ENCODE data around the gene KIF6.

Gene KIF6

GRCh38 chr6:39357998-39358686 is 367.1 kb downstream of the KIF6 start:
- no peak for DNase-seq

GRCh38 chr6:39353698-39354315 is 371.4 kb downstream of the KIF6 start:
- DNase-seq, result no peak

GRCh38 chr6:39350723-39351505 is 374.3 kb downstream of the KIF6 start:
- DNase-seq, result no peak

GRCh38 chr6:39348740-39349139 is 376.5 kb downstream of the KIF6 start:
- no peak for DNase-seq

GRCh38 chr6:39347906-39348585 is 377.2 kb downstream of the KIF6 start:
- peak in 42 of 51 donors; percentile 8 to 76 (median 49) for DNase-seq

DNA sequence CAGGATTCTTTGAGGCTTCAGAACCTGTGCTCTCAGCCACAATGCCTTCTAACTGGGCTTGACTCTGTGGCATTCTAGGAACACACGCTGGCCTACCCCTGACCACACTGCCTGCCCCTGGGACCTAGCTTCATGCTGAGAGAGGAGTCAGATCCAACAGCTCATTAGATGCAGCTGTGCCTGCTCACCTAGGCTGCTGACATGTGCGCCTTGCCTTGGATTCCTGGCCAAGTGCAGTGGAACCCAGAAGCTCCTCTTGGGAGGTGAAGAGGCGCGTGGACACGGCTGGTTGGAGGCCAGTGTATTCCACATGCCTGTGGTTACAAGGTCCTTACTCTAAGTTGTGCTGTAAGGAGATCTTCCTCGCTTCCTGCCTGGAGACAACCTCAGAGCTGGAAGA is 378.0 kb downstream of the KIF6 start:
- DNase-seq, result no peak

DNA sequence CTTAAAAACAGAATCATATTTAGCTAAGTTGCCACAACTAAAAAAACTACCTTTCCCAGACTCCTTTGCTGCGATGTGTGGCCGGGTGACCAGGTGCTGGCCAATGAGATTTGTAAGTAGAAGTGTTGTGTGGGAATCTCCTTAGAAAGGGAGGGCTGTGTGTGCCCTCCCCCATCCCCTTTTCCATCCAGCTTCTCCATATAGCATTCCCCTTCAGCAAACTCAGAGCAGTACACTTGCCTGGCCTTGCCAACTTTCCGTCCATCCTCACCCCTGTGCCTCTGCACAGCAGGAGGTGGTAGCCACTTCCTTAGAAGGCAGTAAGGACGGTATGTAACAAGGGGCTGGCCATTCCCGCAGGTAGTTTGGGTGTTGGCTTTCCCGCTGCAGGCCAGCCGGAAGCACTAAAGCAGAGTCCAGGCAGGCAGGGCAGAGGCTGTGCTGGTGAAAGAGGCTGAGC is 380.4 kb downstream of the KIF6 start:
- no peak for DNase-seq

DNA sequence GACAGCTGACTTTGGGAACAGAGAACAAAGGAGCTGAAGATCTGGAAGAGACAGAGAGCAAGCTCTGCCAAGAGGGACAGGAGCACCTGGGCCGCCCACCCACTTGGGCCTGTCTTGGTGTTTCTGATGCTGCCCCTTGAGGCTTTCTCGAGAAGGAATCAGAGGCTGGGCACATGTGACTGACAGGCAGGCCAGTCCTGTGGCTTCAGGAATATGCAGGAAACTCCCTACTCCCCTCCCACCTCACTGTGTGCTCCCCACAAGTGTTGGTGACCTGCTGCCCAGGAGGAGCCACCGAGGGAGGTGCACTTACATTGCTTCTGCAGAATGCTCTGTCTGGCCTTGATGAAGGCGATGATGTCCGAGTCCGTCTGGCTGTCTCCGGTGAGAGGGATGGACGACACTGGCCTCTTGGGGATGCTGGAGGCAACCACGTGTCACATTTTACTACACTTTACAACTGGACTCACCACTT is 381.8 kb downstream of the KIF6 start:
- no peak for DNase-seq

DNA sequence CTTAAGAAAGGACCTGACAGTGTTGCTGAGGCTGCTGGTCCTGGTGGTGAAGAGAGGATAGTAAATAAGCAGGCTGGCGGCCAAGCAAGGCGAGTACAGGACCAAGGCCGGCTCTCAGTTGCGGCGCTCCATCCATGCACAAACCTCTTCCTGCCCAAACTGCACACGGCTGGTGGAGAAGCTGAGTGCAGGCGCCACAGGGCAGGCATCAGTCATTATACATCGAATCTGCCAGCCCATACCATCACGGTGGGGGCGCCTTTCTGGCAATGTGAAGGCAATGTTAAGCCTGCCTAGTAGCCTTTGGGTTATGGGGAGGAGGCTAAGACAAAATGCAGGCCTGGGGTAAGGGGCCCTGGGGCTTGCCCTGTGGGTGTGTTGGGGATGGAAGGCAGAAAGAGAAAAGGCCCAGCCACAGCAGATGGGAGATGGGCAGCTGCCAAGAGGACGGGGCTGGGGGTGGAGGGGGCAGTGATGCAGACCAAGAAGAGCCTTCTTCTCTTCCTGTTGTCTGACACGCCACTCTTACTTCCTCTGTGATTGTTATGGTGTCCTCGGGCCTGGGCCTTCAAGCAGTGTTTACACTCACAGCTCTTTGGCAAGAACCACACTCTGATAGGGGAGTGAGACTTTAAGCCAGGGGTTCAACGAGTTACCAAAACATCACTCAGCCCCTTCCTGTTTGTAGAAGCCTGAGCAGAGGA is 382.4 kb downstream of the KIF6 start:
- peak in 1 of 51 donors; percentile 17 for DNase-seq

DNA sequence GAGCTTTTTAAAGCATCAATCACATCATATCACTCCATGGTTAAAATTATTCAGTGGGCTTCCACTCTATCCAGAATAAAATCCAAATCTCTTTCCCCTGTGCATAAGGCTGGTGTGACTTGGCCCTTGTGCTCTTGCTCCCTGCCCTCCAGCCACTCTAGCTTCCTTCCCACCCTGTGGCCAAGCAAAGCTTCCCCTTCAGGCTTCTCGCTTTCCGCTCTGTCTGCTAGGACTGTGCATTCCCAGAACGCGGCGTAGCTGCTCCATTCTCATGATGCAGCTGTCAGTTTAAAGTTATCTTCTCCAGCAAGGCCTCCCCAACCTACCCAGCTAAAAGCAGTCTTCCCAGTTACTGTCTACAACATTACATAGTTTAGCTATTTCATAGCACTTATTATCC is 383.3 kb downstream of the KIF6 start:
- DNase-seq, result no peak

GRCh38 chr6:39341352-39341751 is 383.9 kb downstream of the KIF6 start:
- no peak for DNase-seq

DNA sequence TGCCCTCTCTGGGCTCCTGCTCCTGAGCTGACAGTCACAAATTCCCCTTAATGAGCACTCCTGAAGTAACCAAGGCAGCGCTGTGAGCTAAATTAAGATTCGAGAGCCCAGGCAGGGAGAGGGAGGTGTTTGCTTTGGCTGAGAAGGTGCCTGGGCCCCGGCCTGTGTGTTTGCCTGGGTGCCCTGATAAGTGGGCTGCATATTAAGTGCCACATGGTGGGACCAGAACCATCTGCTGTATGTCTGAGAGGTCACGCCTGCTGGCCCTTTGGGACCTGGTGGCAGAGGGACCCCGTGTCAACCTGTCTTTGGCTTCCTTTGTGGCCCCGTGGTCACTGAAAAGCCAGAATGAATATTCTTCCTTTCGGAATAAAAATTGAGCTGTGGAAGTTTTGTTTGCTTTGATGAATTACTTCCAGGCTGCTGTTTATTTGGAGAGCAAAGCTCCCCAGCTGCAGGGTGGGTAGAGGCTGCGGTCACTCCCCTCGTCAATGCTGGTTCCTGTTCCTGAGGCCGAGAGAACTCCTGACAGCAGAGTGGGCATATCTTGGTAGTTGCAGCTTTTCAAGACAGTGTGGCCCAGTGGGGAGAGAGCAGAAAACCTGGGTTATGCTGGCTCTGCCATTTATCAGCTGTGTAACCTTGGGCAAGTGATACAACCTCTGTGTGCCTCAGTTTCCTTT is 385.2 kb downstream of the KIF6 start:
- peak in 2 of 51 donors; percentile 11 to 17 for DNase-seq

GRCh38 chr6:39339096-39339867 is 385.9 kb downstream of the KIF6 start:
- no peak for DNase-seq

- DNase-seq, result peak in 2 of 51 donors; percentile 12 to 19
Measured at GRCh38 chr6:39338397-39338796, 386.8 kb downstream of the KIF6 start.

- peak in 8 of 51 donors; percentile 6 to 24 (median 14) for DNase-seq
Measured at GRCh38 chr6:39335780-39336545, 389.2 kb downstream of the KIF6 start.

DNA sequence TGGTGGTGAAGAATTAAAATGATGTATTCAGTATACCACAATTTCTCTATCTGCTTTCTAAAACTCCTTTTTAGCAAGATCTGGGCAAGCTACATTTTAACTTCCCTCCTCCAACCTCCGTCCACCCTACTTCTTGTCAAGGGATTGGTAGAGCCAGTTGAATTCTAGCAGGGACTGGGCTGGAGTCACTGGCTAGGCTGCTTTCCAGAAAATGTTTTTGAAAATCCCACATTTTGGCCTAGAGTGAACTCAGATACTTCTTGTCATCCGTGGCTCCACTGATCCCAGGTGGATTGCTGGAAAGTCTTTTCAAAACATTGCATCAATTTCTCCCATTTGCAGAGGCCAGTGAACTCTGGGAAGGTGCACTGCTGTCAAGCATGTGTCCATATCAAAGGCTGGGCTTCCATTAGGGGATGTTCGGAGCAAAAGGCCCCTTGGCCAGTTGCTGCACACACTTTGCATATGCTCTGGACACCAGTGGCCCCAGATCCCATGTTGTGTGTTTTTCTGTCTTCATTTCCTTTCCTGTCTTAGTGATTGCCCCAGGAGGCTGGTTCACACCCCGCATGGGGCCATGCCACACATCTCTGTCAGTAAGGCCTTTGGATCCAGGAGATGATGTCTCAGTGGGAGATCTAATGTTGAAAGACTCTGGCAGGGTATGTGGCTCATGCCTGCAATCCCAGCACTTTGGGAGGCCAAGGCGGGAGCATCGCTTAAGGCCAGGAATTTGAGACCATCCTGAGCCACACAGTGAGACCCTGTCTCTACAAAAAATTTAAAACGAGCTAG is 391.4 kb downstream of the KIF6 start:
- no peak for DNase-seq

DNA sequence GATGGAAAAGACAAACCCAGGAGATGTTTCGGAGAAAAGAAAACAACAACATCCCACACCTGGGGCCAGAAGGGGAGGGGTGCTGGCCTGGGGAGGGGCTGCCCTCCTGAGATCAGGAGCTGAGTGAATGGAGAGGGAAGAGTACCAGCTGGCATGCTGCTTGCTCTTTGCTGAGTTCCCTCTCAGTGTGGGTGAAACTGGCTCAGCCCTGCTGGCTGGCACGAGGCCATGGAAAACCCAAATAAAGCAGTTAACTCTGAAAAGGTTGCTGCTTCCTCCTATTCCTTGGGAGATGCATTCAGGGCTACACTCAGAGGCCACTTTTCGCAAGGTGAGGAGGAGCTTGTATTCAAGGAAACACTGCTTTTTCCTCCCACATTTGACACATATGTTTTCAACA is 394.7 kb downstream of the KIF6 start:
- DNase-seq, result peak in 15 of 51 donors; percentile 4 to 56 (median 24)

DNA sequence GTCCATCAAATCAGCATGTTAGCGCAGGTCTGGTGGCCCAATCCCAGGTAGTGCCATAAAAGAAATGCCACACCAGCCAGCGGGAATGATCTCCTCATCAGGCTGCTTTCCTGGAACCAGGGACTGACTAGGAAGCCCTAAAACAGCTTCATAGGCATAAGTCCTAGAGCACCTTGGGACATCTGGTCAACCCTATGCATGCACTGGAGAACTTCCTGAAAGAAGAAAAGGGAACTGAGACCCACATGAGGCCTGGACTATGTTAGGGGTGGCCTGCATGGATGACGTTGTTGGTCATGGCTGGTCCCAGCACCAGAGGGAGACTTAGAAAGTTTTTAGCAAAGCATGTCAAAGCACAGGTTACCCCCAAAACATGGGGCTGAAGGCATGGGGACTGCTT is 395.2 kb downstream of the KIF6 start:
- no peak for DNase-seq
